SH-SY5Y (cell line): ENCODE measurements around the gene EFCAB5.

Experiments
- GATA2 ChIP-seq: IDR thresholded peaks from 2 replicates; pipeline ENCODE4 v1.6.1; 2011; ENCODE audit warnings: mild to moderate bottlenecking, low read depth, low read length
- GATA3 ChIP-seq: IDR thresholded peaks from 2 replicates; pipeline ENCODE4 v1.6.1; 2011; ENCODE audit warnings: low read depth, mild to moderate bottlenecking, low read length, moderate library complexity

Gene EFCAB5

GRCh38 chr17:30093463-30094147 lies 152.2 kb downstream of the EFCAB5 start:
- TF ChIP-seq GATA3 (no peak), GATA2 (no peak)

DNA sequence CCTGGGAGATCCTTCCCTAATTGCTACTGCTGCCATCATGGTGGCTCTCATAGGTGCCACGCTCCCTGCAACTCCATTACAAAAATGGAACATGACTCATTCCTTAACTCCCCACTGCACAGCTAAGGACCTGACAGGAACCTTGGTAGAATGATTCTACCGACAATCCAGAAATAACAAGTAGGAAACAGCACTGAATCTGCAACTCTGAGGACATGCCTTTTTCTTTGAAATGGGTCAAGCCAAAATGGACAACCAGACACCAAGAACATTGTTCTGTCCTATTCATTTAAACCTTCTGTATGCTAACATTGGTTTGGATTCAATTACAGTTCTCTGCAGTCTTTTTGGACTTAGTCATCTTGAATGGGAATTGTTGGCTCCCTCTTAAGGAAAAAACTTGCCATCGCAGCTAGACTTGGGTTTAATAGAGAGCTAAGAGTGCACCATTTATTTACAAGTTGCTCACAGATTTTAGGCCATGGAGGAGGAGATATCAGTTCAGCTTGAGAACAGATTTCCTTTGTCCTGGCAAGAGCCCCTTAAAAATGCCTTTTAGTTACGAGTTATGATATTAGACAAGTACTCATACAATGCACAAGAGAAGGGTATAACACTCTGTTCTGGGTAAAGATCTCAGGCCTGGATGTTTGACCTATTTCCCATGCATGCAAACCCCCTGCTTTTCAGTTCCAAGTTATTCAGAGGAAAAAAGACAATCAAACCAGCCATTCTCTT lies 154.2 kb downstream of the EFCAB5 start:
- TF ChIP-seq GATA2 (no peak), GATA3 (no peak)

- no peak for TF ChIP-seq GATA2
- no peak for TF ChIP-seq GATA3
Observed at GRCh38 chr17:30101686-30102390, 160.4 kb downstream of the EFCAB5 start.

DNA sequence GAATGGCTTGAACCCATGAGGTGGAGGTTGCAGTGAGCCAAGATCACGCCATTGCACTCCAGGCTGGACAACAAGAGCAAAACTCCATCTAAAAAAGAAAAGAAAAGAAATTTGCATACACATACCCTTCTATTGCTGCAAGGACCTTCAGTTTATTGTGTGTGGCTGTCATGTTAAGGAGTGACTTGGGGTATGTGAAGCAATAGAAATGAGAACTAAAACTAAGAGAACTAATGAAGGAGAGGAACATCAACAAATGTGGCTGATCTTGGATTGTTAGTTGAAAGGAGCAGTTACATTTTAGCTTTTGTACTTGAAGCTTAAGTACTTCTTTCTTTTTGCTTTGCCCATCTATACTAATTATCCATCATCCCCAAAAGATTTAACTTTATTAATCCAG lies 162.5 kb downstream of the EFCAB5 start:
- TF ChIP-seq GATA3 (no peak), GATA2 (no peak)

- TF ChIP-seq GATA2 (peak; percentile 86), GATA3 (0 out of 2 replicates have a peak, but pooled peaks have one; percentile 45)
Observed at GRCh38 chr17:30104575-30105339, 163.3 kb downstream of the EFCAB5 start.

DNA sequence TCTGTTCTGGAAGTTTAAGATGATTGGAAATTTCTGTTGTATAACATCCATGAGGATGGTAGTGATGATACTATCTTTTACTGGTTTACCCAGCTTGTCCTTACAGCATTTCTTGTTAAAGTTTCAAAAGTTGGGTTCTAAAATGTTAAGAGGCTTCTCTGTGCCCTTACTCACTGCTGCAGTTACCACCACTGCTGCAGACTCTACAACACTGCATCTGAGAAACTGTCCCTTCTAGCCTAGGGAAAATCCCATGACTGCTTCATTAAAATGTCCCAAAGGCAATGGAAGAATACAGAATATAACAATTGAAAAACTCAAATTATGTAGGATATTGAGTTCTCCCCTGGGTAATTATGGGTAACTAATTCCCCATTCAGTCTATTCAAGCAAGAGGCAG lies 171.4 kb downstream of the EFCAB5 start:
- TF ChIP-seq GATA2 (no peak), GATA3 (no peak)

- no peak for TF ChIP-seq GATA3
Observed at GRCh38 chr17:30113213-30113612, 171.8 kb downstream of the EFCAB5 start.

DNA sequence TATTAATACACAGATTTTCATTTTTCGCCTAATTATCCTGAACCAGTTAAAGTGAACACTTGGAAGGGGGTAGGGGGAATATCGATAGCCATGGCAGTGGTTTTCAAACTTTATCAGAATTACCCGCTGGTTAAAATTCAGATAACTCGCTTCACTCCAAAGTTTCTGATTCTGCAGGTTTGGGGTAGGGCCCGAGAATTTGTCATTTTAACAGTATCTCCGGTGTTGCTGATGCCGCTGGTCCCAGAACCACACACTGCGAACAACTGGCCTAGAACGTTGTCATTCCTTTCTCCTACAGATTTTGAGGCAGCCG lies 174.9 kb downstream of the EFCAB5 start:
- TF ChIP-seq GATA3 (no peak), GATA2 (no peak)

DNA sequence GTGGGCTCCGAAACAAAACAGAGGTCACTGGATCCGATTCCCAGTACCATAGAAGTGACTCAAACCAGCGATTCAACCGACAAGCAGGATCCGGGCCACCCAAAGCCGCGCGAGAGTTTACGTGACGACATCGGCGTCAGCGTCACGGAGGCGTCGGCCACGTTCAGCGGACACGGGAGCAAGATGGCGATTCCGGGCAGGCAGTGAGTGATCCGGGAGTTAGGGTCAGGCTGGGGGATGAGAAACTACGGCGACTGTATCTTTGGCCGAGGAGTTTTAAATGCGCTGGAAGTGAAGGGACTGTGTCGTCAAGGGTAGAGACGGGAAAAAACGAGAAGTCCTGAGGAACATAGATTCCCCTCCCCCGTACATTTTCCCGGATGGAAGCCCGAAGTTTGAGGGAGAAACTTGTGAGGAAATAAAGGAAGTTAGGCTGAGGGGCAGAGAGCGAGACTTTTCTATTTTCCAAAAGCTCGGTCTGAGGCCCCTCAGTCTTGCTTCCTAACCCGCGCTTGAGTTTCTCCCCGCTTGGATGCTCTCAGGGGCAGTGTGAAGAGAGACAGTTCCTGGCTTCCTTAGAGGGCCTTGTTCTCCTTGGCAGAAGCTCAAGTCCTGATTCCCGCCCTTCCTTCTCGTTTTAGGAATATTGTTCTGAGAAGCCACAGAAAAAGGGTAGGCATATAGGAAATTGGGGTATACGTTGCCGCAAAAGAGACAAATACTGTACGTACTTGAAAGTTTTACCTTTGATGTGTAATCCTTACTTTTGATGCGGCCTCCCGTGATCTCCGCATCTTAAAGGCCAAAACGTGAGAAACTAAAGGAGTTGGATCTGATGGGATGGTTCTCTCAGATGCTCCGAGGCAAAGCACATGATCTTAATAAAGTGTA lies 175.5 kb downstream of the EFCAB5 start, which contains the start of gene NSRP1:
Gene NSRP1 (plus strand): TSS at position 156 of the 891 bp plus-strand sequence. CDS start 28 bp downstream, at position 184.
- TF ChIP-seq GATA2 (no peak), GATA3 (no peak)

DNA sequence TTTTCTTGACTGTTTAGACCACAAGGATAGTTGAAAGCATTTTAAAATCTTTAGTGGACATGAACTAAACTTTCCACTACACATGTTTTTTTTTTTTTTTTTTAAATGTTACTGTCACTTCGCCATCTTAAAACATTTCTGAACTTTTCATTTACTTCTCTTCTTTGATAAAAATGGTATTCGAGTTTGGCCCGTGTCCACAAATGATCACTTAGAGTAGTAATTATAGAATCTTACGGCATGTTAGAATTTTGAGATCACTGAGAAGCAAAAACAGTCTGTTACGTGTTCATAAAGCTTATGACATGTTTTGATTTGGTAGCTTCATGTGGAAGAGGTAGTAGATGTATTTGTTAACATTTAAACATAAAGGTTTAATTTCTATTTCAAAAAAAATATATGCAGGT lies 176.2 kb downstream of the EFCAB5 start:
- TF ChIP-seq GATA2 = no peak
- no peak for TF ChIP-seq GATA3

DNA sequence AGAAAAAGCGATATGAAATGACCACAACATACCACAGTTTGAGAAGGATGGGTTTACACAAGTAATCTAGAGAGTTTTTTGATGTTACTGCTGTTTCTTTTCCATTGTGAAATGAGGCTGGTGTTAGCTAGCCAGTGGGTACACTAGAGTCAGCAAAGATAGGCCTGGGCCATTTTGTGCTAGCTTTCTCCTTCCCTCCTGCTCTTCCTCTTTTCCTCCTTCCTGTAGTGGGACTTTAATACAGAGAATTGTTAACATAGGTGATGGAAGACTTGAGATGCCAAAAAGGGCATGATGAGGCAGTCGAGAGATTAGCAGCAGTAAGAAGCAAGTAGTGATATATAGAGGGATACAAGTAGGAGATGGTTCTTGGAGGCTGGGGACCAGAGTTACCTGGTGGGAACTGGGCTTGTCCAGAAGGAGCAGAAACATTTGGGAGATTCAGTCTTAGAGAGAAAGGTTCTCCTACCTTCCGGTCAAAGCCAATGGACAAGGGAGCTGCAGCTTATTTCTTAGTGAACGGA lies 182.9 kb downstream of the EFCAB5 start:
- TF ChIP-seq GATA3 (no peak), GATA2 (no peak)

DNA sequence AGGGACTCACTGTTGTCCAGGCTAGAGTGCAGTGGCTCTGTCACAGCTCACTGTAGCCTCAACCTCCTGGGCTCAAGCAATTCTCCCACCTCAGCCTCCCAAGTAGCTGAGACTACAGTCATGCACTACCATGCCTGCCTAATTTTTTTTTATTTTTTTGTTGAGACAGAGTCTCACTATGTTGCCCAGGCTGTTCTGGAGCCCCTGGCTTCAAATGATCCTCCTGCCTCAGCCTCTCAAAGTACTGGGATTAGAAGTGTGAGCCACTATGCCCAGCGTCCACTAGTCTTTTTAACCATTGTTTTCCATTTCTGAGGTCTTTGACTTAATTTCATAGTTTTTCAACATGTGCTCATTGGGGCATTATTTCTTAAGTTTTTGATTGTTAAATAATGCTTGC lies 188.7 kb downstream of the EFCAB5 start:
- TF ChIP-seq GATA2 (no peak), GATA3 (no peak)

DNA sequence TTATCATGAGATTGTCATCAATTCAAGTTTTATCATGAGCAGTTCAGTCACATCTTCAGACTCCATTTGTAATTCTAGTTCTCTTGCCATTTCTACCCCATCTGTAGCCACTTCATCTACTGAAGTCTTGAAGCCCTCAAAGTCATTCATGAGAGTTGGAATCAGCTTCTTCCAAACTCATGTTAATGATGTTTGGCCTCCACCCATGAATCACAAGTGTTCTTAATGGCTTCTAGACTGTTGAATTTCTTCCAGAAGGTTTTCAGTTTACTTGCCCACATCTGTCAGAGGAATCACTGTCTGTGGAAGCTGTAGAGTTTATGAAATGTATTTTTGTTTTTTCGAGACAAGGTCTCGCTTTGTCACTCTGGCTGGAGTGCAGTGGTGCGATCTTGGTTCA lies 191.2 kb downstream of the EFCAB5 start:
- TF ChIP-seq GATA2 = no peak
- TF ChIP-seq GATA3 = no peak

DNA sequence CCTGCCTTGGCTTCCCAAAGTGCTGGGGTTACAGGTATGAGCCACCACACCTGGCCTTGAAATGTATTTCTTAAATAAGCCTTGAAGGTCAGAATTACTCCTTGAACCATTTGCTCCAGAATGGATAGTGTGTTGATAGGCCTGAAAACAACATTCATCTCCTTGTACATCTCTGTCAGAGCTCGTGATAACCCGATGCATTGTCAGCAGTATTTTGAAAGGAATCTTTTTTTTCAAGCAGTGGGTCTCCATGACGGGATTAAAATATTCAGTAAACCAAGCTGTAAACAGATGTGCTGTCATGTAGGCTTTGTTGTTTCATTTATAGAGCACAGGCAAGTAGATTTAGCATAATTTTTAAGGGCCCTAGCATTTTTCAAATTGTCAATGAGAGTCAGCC lies 191.8 kb downstream of the EFCAB5 start:
- TF ChIP-seq GATA2 (no peak), GATA3 (no peak)
